A549 (cell line): ENCODE measurements around the gene ZSWIM5. TPM values are rescaled to one million over a fixed set of nuclear protein-coding genes. Genes with fewer than 3 reads are reported as not detected.

Source experiments
- ATAC-seq, 2 experiments: fragments of 200-7000 bp in 1 of 2; fragments of >200 bp in 1 of 2; cut with Nextera tagmentation in 1 of 2; cut with Tn5 transposase in 1 of 2; 3 replicates each; pipeline versions ENCODE4 v1.8.0 to v1.9.1; 2018 to 2020; ENCODE audit warnings: mild to moderate bottlenecking in 1 of 2, moderate library complexity in 1 of 2
- CTCF ChIA-PET: fragments of 300-600 bp; sonication (Branson Sonifier 250); formaldehyde crosslinking; extraction: SDS; loops from one replicate; lab custom pipeline; 2021; ENCODE audit warnings: antibody characterized with exemption, inconsistent platforms; lab: Yijun Ruan, JAX
- POLR2A ChIA-PET: fragments of 350-600 bp; formaldehyde crosslinking; extraction: SDS; loops from one replicate; lab custom pipeline; 2021; ENCODE audit warnings: antibody characterized with exemption, inconsistent platforms; lab: Yijun Ruan, JAX
- DNase-seq, 2 experiments: peaks; one replicate each; pipeline versions ENCODE4 v3.0.0 to v3.0.0-alpha.2; 2011 to 2016; ENCODE audit warnings: low read depth in 1 of 2, low spot score in 1 of 2
- FAIRE-seq: peaks from 2 replicates; lab custom pipeline; 2011; peaks lifted over from hg19 to GRCh38; lab: Jason Lieb, UNC
- H3K27ac ChIP-seq, 2 experiments: fragments of >200 bp; sonication (Bioruptor Twin); formaldehyde crosslinking; 3 replicates each; pipeline ENCODE4 v1.5.1; 2016 to 2017
- H3K4me1 ChIP-seq: fragments of >200 bp; sonication (Bioruptor Twin); formaldehyde crosslinking; 3 replicates; pipeline ENCODE4 v1.6.1; 2016
- H3K4me2 ChIP-seq: fragments of >200 bp; sonication (Bioruptor Twin); formaldehyde crosslinking; 3 replicates; pipeline ENCODE4 v1.6.1; 2016
- H3K4me3 ChIP-seq: fragments of >200 bp; sonication (Bioruptor Twin); formaldehyde crosslinking; 3 replicates; pipeline ENCODE4 v1.5.1; 2016
- H3K9me3 ChIP-seq: fragments of >200 bp; sonication (Bioruptor Twin); formaldehyde crosslinking; 3 replicates; pipeline ENCODE4 v1.6.1; 2016
- ATOH8 ChIP-seq: fragments of 250-450 bp; sonication (Bioruptor Pico); IDR thresholded peaks from 2 replicates; pipeline ENCODE4 v1.5.0; 2020; ENCODE audit warnings: low read depth, mild to moderate bottlenecking, moderate library complexity
- BHLHE40 ChIP-seq: IDR thresholded peaks from 2 replicates; pipeline ENCODE4 v1.6.1; 2012; ENCODE audit warnings: low read depth, low read length, inconsistent platforms
- CBX8 ChIP-seq: fragments of 200-600 bp; sonication (generic); IDR thresholded peaks from 2 replicates; pipeline ENCODE4 v1.6.1; 2016
- CEBPB ChIP-seq, 2 experiments: fragments of >200 bp in 1 of 2; sonication (Bioruptor Twin) in 1 of 2; formaldehyde crosslinking in 1 of 2; IDR thresholded peaks; 2 replicates each; pipeline ENCODE4 v1.6.1; 2012 to 2016
- CHD2 ChIP-seq: fragments of 150-350 bp; IDR thresholded peaks from 2 replicates; pipeline ENCODE4 v1.6.1; 2014; ENCODE audit warnings: low read length; ENCODE audit not compliant: partially characterized antibody
- CHD4 ChIP-seq: fragments of 200-600 bp; sonication (generic); IDR thresholded peaks from 2 replicates; pipeline ENCODE4 v1.6.1; 2016; ENCODE audit warnings: antibody characterized with exemption, mild to moderate bottlenecking, borderline replicate concordance
- EP300 ChIP-seq, 2 experiments: fragments of >200 bp; sonication (Bioruptor Twin); formaldehyde crosslinking; IDR thresholded peaks; 2 replicates in 1 of 2; 3 replicates in 1 of 2; pipeline ENCODE4 v1.6.1; 2016 to 2017
- FOXS1 ChIP-seq: fragments of 250-450 bp; sonication (Bioruptor Pico); IDR thresholded peaks from 2 replicates; pipeline ENCODE4 v1.5.0; 2020; ENCODE audit warnings: mild to moderate bottlenecking, moderate library complexity
- HEYL ChIP-seq: fragments of 250-450 bp; sonication (Bioruptor Pico); IDR thresholded peaks from 2 replicates; pipeline ENCODE4 v1.8.0; 2021; ENCODE audit warnings: mild to moderate bottlenecking, moderate library complexity
- HOXB5 ChIP-seq: fragments of 250-450 bp; sonication (Bioruptor Pico); IDR thresholded peaks from 2 replicates; pipeline ENCODE4 v1.5.0; 2020; ENCODE audit warnings: mild to moderate bottlenecking, moderate library complexity
- JUN ChIP-seq, 2 experiments: fragments of >200 bp; sonication (Bioruptor Twin); formaldehyde crosslinking; IDR thresholded peaks; 2 replicates in 1 of 2; 3 replicates in 1 of 2; pipeline ENCODE4 v1.6.1; 2016 to 2017
- MAFK ChIP-seq: fragments of 450-650 bp; IDR thresholded peaks from 2 replicates; pipeline ENCODE4 v1.6.1; 2014; ENCODE audit not compliant: partially characterized antibody
- MAX ChIP-seq: IDR thresholded peaks from 2 replicates; pipeline ENCODE4 v1.6.1; 2012
- PBX3 ChIP-seq: IDR thresholded peaks from 2 replicates; pipeline ENCODE4 v1.6.1; 2012
- RAD21 ChIP-seq, 2 experiments: fragments of >200 bp in 1 of 2; sonication (Bioruptor Twin) in 1 of 2; formaldehyde crosslinking in 1 of 2; IDR thresholded peaks in 1 of 2; conservative IDR thresholded peaks in 1 of 2; 2 replicates in 1 of 2; 3 replicates in 1 of 2; pipeline ENCODE4 v1.6.1; 2012 to 2018; ENCODE audit warnings: inconsistent platforms in 1 of 2
- RARB ChIP-seq: fragments of 250-450 bp; sonication (Bioruptor Pico); IDR thresholded peaks from 2 replicates; pipeline ENCODE4 v1.8.0; 2021; ENCODE audit warnings: mild to moderate bottlenecking, moderate library complexity
- REST ChIP-seq: fragments of 200-600 bp; sonication (generic); IDR thresholded peaks from 2 replicates; pipeline ENCODE4 v1.6.1; 2016; ENCODE audit warnings: antibody characterized with exemption, mild to moderate bottlenecking, moderate library complexity
- RFX5 ChIP-seq: fragments of 450-650 bp; IDR thresholded peaks from 2 replicates; pipeline ENCODE4 v1.7.1; 2014; ENCODE audit warnings: antibody characterized with exemption, mild to moderate bottlenecking, moderate library complexity
- USF2 ChIP-seq: fragments of 450-650 bp; IDR thresholded peaks from 2 replicates; pipeline ENCODE4 v1.6.1; 2014; ENCODE audit warnings: antibody characterized with exemption
- ZSCAN20 ChIP-seq: fragments of 250-450 bp; sonication (Bioruptor Pico); IDR thresholded peaks from 2 replicates; pipeline ENCODE4 v1.8.0; 2022; ENCODE audit warnings: mild to moderate bottlenecking, moderate library complexity
- WGBS: methylation state at CpG from one replicate; pipeline ENCODE4 v1.1.6; 2017; ENCODE audit errors: missing lambda C conversion rate; 5-methylcytosine and 5-hydroxymethylcytosine counted together
- polyA plus RNA-seq, 4 experiments: library from polyadenylated mRNA; depleted of rRNA in 3 of 4; stranded (reverse); fragments of >200 nt; fragmentation: RNase III in 1 of 4; extraction: RNeasy Plus Mini Kit Qiagen cat#74134 plus additional on column Dnase treatment in 1 of 4; gene quantifications; 2 replicates in 3 of 4; 3 replicates in 1 of 4; pipeline ENCODE4 v1.2.3, GENCODE V29; 2011 to 2017

The ZSWIM5 gene
- polyA plus RNA-seq, 2 of the 4 experiments (the other 2 are of a cell fraction) = 0.52 to 1.3 TPM

GRCh38 chr1:45211076-45211475 is 4.7 kb upstream of the ZSWIM5 start (continued):
- TF ChIP-seq USF2 = no peak
- TF ChIP-seq RARB (CRISPR knock-in tag) = no peak

- 14% methylated on average over 18 of the region's 18 CpGs for WGBS
- DNase-seq (no peak), FAIRE-seq (no peak)
- Histone ChIP-seq H3K27ac (peak overlapping the region; percentile 84 to 94; a peak in 5 of 6 replicates), H3K4me3 (peak overlapping the region; percentile 80)
- TF ChIP-seq HOXB5 (CRISPR knock-in tag) (no peak), ZSCAN20 (CRISPR knock-in tag) (no peak), CHD4 (no peak), JUN (IDR thresholded peaks at IDR 0.05) (no peak), CBX8 (no peak), MAX (no peak), EP300 (IDR thresholded peaks at IDR 0.05) (no peak), CEBPB (IDR thresholded peaks at IDR 0.05) (no peak), CHD2 (no peak), FOXS1 (CRISPR knock-in tag) (no peak), RARB (CRISPR knock-in tag) (no peak), RFX5 (no peak), PBX3 (no peak), RAD21 (conservative IDR thresholded peaks at IDR 0.05 in 1 of 2, IDR thresholded peaks at IDR 0.05 in 1 of 2) (no peak), USF2 (no peak), HEYL (CRISPR knock-in tag) (no peak), BHLHE40 (no peak)
- TF ChIP-seq, all 56 proteins: peak for 0
- H3K9me3 ChIP-seq = no peaks in the 10 kb centered on the region
- peak overlapping the region; percentile 99 for H3K4me2 ChIP-seq
- ChIA-PET POLR2A (interaction anchor here (1.4 kb wide), 1 partner anchor 315 kb away, joined by 4 read pairs; the partner anchor contains the start of gene PRDX1), CTCF (no interaction called here)
- H3K4me1 ChIP-seq = peaks cover 7% of the 10 kb centered on the region; the same call in 1 of the 3 replicates
- no peak for ATAC-seq
These were observed 611 bp upstream of the ZSWIM5 start for GRCh38 chr1:45206808-45207623.

- DNase-seq = peak; percentile 11 to 21
- ChIA-PET CTCF (interaction anchor here (0.7 to 1.4 kb wide), 2 partner anchors 14 to 186 kb away, joined by 3 to 6 read pairs; no protein-coding TSS in a partner anchor), POLR2A (interaction anchor here (1.4 kb wide), 1 partner anchor 98 kb away, joined by 5 read pairs; no protein-coding TSS in a partner anchor)
- peak; percentile 55 to 75 for ATAC-seq
- FAIRE-seq = no peak
- 10% methylated on average over 22 of the region's 43 CpGs for WGBS
- H3K9me3 ChIP-seq = no peaks in the 10 kb centered on the region
- TF ChIP-seq ZSCAN20 (CRISPR knock-in tag) (no peak), BHLHE40 (no peak), MAFK (no peak), REST (peak; percentile 49; the same call in 1 of the 2 replicates), ATOH8 (CRISPR knock-in tag) (no peak)
- TF ChIP-seq, all 56 proteins: peak for 1
- peak overlapping the region; percentile 84 to 94; a peak in 4 of 6 replicates for H3K27ac ChIP-seq
- H3K4me1 ChIP-seq = peaks cover 7% of the 10 kb centered on the region; the same call in 1 of the 3 replicates
- peak overlapping the region; percentile 80 for H3K4me3 ChIP-seq
- H3K4me2 ChIP-seq = peak overlapping the region; percentile 99
These were observed 1.1 kb downstream of the ZSWIM5 start for GRCh38 chr1:45205011-45205909.
